ENCODE results near the gene HSP90AB1. TPM values are rescaled to one million over a fixed set of nuclear protein-coding genes. Genes with fewer than 3 reads are reported as not detected.
A peak's percentile ranks its signal among the peaks of the same experiment; 100 is the strongest.

Gene HSP90AB1
- total and polyA plus RNA-seq, 9 of the 15 experiments (the other 6 are each of a cell fraction or from before 2014, with no cell fraction given), result 1,780 to 3,358 (median 2,262) TPM

DNA sequence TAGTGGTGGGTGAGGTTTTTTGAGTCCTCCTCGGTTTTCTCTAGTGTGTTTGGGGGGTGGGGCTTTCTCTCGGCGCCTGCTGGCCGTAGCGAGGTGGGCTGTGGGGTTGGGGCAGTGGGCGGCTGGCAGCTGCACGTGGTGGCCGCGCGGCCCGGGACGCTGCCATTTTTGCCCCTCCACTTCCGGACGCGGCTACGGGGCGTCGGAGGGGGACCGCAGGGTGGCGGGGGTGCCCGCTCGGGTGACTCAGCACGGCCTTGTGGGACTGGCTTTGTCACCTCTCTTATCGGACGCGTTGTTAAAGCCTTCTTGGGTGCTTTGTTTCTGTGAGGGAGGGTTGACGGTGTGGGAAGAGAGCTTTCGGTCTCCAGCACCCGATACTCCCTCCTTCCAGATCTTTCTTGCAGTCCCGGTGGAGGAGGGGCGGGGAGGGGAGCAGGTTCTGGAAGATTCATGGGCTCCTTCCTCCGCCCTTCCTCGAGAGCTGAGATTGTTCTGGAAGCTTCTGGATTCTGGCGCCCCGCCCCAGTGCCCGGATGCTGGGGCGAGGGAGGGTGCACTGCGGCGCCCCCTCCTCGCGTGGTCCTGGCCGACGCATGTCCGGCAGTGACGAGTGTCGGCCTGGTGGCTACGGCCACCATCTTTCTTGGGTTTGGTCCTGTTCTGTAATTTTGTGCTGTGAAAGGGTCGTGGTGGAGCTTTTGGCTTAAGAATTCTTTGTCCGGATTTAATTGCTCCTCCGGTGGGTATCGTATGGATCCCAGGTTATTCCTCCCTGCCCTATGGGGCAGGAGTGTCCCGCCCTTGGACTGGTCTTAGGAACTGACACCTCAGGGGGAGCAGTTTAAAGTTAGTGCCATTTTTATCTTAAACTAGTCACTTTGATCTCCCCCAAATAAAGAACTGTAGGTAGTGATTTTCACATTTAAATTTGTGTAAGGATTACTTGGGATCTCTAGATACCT lies 719 bp downstream of the HSP90AB1 start (continued):
- TF ChIP-seq ZBTB26 (CRISPR knock-in tag; IDR thresholded peaks at IDR 0.05) (no peak), ZBED1 (IDR thresholded peaks at IDR 0.05) (no peak), MIER1 (IDR thresholded peaks at IDR 0.05; ENCODE audit: low read depth) (no peak), TAF7 (tag; IDR thresholded peaks at IDR 0.05) (no peak; the same call in 1 of the 2 replicates), DPF2 (IDR thresholded peaks at IDR 0.05) (peak; percentile 84), NCOA2 (IDR thresholded peaks at IDR 0.05; ENCODE audit: partially characterized antibody in 2 of 2) (no peak), NRF1 (conservative IDR thresholded peaks at IDR 0.05 in 1 of 2, IDR thresholded peaks at IDR 0.05 in 1 of 2) (peak; percentile 86 to 89), GATAD2A (IDR thresholded peaks at IDR 0.05) (no peak), XRCC5 (IDR thresholded peaks at IDR 0.05; ENCODE audit: low read depth, low read length) (no peak), DMBX1 (CRISPR knock-in tag; IDR thresholded peaks at IDR 0.05; ENCODE audit: borderline replicate concordance) (no peak), ZKSCAN3 (CRISPR knock-in tag; IDR thresholded peaks at IDR 0.05) (no peak), MAFK (IDR thresholded peaks at IDR 0.05; ENCODE audit: low read length) (peak; percentile 91), ZNF707 (CRISPR knock-in tag; conservative IDR thresholded peaks at IDR 0.05) (no peak), KDM5B (IDR thresholded peaks at IDR 0.05; ENCODE audit: insufficient replicate concordance, low read depth, low read length) (no peak), CAMTA2 (CRISPR knock-in tag; conservative IDR thresholded peaks at IDR 0.05) (0 out of 2 replicates have a peak, but pooled peaks have one; percentile 40), NEUROD1 (IDR thresholded peaks at IDR 0.05; ENCODE audit: borderline replicate concordance, low read depth, low read length, partially characterized antibody) (peak; percentile 55)
- TF ChIP-seq, protein P1, sequence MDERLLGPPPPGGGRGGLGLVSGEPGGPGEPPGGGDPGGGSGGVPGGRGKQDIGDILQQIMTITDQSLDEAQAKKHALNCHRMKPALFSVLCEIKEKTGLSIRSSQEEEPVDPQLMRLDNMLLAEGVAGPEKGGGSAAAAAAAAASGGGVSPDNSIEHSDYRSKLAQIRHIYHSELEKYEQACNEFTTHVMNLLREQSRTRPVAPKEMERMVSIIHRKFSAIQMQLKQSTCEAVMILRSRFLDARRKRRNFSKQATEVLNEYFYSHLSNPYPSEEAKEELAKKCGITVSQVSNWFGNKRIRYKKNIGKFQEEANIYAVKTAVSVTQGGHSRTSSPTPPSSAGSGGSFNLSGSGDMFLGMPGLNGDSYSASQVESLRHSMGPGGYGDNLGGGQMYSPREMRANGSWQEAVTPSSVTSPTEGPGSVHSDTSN (CRISPR knock-in tag; IDR thresholded peaks at IDR 0.05; ENCODE audit: low read depth), result no peak
- TF ChIP-seq, protein P1 (tag; conservative IDR thresholded peaks at IDR 0.05; ENCODE audit: low read depth), result no peak
- TF ChIP-seq, protein P2, sequence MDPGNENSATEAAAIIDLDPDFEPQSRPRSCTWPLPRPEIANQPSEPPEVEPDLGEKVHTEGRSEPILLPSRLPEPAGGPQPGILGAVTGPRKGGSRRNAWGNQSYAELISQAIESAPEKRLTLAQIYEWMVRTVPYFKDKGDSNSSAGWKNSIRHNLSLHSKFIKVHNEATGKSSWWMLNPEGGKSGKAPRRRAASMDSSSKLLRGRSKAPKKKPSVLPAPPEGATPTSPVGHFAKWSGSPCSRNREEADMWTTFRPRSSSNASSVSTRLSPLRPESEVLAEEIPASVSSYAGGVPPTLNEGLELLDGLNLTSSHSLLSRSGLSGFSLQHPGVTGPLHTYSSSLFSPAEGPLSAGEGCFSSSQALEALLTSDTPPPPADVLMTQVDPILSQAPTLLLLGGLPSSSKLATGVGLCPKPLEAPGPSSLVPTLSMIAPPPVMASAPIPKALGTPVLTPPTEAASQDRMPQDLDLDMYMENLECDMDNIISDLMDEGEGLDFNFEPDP (CRISPR knock-in tag; IDR thresholded peaks at IDR 0.05), result no peak
- TF ChIP-seq, protein P3, sequence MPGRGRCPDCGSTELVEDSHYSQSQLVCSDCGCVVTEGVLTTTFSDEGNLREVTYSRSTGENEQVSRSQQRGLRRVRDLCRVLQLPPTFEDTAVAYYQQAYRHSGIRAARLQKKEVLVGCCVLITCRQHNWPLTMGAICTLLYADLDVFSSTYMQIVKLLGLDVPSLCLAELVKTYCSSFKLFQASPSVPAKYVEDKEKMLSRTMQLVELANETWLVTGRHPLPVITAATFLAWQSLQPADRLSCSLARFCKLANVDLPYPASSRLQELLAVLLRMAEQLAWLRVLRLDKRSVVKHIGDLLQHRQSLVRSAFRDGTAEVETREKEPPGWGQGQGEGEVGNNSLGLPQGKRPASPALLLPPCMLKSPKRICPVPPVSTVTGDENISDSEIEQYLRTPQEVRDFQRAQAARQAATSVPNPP (IDR thresholded peaks at IDR 0.05; ENCODE audit: borderline replicate concordance, insufficient read depth, insufficient read length), result no peak

All from K562 (cell line).